ENCODE measurements around the gene CA10.

- TF ChIP-seq CTCF (IDR thresholded peaks at IDR 0.05; ENCODE audit: extremely low read depth in 1 of 2, insufficient read depth in 1 of 2, low read depth in 1 of 2, low read length in 2 of 2): peak; percentile 72 to 75
- no peak for TF ChIP-seq EZH2 (IDR thresholded peaks at IDR 0.05; ENCODE audit: borderline replicate concordance, low read depth, low read length, severe bottlenecking)
- TF ChIP-seq POLR2A (IDR thresholded peaks at IDR 0.05; ENCODE audit: low read depth, low read length): no peak
- no peak for TF ChIP-seq JUN (IDR thresholded peaks at IDR 0.05; ENCODE audit: borderline replicate concordance, insufficient read depth, insufficient read length, low read depth)
Measured at GRCh38 chr17:51764387-51764971, 394.0 kb downstream of the CA10 start.
